Retina (tissue), 1 donor: ENCODE data around the gene AKT1S1.

Source experiments
- DNase-seq: peaks from one replicate; pipeline ENCODE4 v3.0.0-alpha.2; 2016

The AKT1S1 gene

GRCh38 chr19:49882643-49883042, 5.5 kb upstream of the AKT1S1 start:
- no peak for DNase-seq

GRCh38 chr19:49881672-49882394, 4.7 kb upstream of the AKT1S1 start:
- no peak for DNase-seq

- no peak for DNase-seq
These were observed 4.0 kb upstream of the AKT1S1 start for GRCh38 chr19:49881186-49881585.

- no peak for DNase-seq
These were observed 3.2 kb upstream of the AKT1S1 start for GRCh38 chr19:49880162-49880869.

- no peak for DNase-seq
These were observed 2.2 kb upstream of the AKT1S1 start for GRCh38 chr19:49879243-49879963.

GRCh38 chr19:49878744-49879070, 1.6 kb upstream of the AKT1S1 start:
- no peak for DNase-seq

- DNase-seq: no peak
These were observed 956 bp upstream of the AKT1S1 start for GRCh38 chr19:49877879-49878743.

- DNase-seq: peak; percentile 100
These were observed 634 bp downstream of the AKT1S1 start for GRCh38 chr19:49876422-49877019.

GRCh38 chr19:49875857-49876421, 1.2 kb downstream of the AKT1S1 start:
- peak; percentile 92 for DNase-seq

GRCh38 chr19:49875177-49875576, 2.0 kb downstream of the AKT1S1 start:
- no peak for DNase-seq

GRCh38 chr19:49874503-49875157, 2.5 kb downstream of the AKT1S1 start:
- no peak for DNase-seq

- no peak for DNase-seq
These were observed 3.3 kb downstream of the AKT1S1 start for GRCh38 chr19:49873834-49874233.

GRCh38 chr19:49873129-49873521, 4.0 kb downstream of the AKT1S1 start:
- no peak for DNase-seq

GRCh38 chr19:49872245-49873128, 4.7 kb downstream of the AKT1S1 start:
- DNase-seq: no peak

- DNase-seq: no peak
These were observed 5.7 kb downstream of the AKT1S1 start for GRCh38 chr19:49871349-49871985.

GRCh38 chr19:49870309-49870901, 6.8 kb downstream of the AKT1S1 start:
- DNase-seq: no peak

GRCh38 chr19:49869484-49870308, 7.5 kb downstream of the AKT1S1 start:
- DNase-seq: peak; percentile 99

GRCh38 chr19:49869009-49869483, 8.1 kb downstream of the AKT1S1 start:
- DNase-seq: no peak
